Neuron (in vitro differentiated cells): ENCODE measurements around the gene MALAT1.

Experiments used
- H2AFZ ChIP-seq: one replicate; pipeline ENCODE4 v1.6.1; 2013; ENCODE audit warnings: low read depth, mild to moderate bottlenecking, inconsistent platforms, low read length, moderate library complexity
- H3K27me3 ChIP-seq: one replicate; pipeline ENCODE4 v1.6.1; 2013; ENCODE audit warnings: low read length; ENCODE audit not compliant: insufficient read depth
- H3K36me3 ChIP-seq: one replicate; pipeline ENCODE4 v1.6.1; 2013; ENCODE audit warnings: low read length; ENCODE audit not compliant: insufficient read depth
- H3K4me1 ChIP-seq: one replicate; pipeline ENCODE4 v1.6.1; 2013; ENCODE audit warnings: low read length; ENCODE audit not compliant: insufficient read depth
- H3K4me3 ChIP-seq: 2 replicates; pipeline ENCODE4 v1.5.1; 2013; ENCODE audit warnings: mild to moderate bottlenecking, low read length, moderate library complexity
- H3K9me3 ChIP-seq: one replicate; pipeline ENCODE4 v1.6.1; 2013; ENCODE audit warnings: low read length

MALAT1 gene

GRCh38 chr11:65487467-65488272 is 11.2 kb upstream of the MALAT1 start:
- Histone ChIP-seq H3K4me3 (peak overlapping the region; percentile 40), H3K36me3 (no peaks in the 10 kb centered on the region), H3K4me1 (peaks cover 68% of the 10 kb centered on the region)

GRCh38 chr11:65488273-65489034 is 10.4 kb upstream of the MALAT1 start:
- Histone ChIP-seq H3K36me3 (no peaks in the 10 kb centered on the region), H3K4me3 (peak overlapping the region; percentile 40), H3K9me3 (no peaks in the 10 kb centered on the region), H2AFZ (no peak overlapping the region), H3K4me1 (peaks cover 76% of the 10 kb centered on the region), H3K27me3 (no peaks in the 10 kb centered on the region)

More at GRCh38 chr11:65487467-65488272, 11.2 kb upstream of the MALAT1 start:
- Histone ChIP-seq H2AFZ (no peak overlapping the region), H3K9me3 (no peaks in the 10 kb centered on the region), H3K27me3 (no peaks in the 10 kb centered on the region)

DNA sequence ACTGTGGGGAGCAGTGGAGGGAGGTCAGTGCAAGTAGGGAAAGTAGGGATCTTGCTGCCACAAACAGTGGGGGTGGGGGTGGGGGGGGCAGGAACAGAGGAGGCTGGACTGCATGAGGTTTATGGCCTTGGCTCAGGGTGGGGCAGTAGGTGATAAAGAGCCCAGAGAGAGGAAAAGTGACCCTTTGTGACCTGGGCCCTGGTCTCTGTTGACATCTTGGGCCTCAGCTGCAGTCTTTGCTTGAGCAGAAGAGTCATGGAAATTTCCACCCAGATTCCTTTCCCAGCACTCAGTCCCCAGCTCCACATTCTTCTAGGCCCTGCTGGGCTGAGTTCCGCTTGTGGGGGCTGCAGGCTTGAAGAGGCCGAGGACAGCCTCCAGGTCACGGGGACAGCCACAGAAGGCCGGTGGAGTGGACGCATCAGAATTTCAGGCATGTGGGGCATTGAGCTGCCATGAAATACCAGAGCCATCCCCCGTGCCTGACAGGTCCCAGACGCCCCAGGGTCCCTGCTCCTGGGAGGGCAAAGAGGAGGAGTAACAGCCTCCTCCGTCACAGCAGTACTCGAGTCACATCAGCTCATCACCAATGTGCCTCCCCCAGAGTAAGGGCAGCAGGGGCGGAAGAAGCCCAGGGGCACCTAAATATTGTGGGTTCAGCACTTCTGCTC is 9.7 kb upstream of the MALAT1 start:
- H3K4me3 ChIP-seq, result peak overlapping the region; percentile 40
- no peak overlapping the region for H2AFZ ChIP-seq
- H3K36me3 ChIP-seq, result no peaks in the 10 kb centered on the region
- H3K4me1 ChIP-seq, result peaks cover 82% of the 10 kb centered on the region
- no peaks in the 10 kb centered on the region for H3K9me3 ChIP-seq
- no peaks in the 10 kb centered on the region for H3K27me3 ChIP-seq

DNA sequence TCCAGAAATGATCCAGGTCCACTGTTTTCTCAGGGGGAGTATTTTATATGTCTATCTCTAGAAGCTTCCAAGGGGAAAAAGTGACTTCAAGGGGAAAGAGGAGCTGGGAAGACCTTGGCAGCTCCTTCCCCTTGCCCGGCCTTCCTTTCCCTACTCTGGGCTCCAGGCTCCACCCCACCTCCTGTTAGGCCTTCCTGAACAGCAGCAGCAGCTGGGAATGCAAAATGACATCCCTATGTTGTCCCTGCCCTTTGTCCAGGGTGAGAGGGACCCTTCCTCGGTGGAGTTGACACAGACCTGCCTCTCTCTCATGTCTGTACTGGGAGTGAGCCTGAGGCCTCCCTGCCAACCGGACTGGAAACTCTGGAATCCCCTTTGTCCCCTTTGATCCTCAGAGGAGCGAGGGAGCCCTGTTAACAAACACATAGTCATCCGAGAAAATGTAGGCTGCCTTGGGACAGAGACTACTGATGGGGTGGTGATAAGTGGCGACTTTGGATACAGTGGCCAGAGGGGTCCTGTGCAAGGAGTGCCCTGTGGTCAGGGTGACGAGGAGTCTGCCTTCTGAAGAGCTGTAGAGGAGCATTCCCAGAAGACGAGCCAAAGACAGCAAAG is 9.0 kb upstream of the MALAT1 start:
- Histone ChIP-seq H3K9me3 (no peaks in the 10 kb centered on the region), H3K4me3 (peak overlapping the region; percentile 40), H3K4me1 (peaks cover 86% of the 10 kb centered on the region), H2AFZ (no peak overlapping the region), H3K27me3 (no peaks in the 10 kb centered on the region), H3K36me3 (no peaks in the 10 kb centered on the region)

- H3K4me3 ChIP-seq, result no peak overlapping the region
- no peaks in the 10 kb centered on the region for H3K9me3 ChIP-seq
- H2AFZ ChIP-seq, result no peak overlapping the region
- no peaks in the 10 kb centered on the region for H3K27me3 ChIP-seq
- H3K4me1 ChIP-seq, result peaks cover 79% of the 10 kb centered on the region
- no peaks in the 10 kb centered on the region for H3K36me3 ChIP-seq
These were observed 7.7 kb upstream of the MALAT1 start for GRCh38 chr11:65491163-65491465.

DNA sequence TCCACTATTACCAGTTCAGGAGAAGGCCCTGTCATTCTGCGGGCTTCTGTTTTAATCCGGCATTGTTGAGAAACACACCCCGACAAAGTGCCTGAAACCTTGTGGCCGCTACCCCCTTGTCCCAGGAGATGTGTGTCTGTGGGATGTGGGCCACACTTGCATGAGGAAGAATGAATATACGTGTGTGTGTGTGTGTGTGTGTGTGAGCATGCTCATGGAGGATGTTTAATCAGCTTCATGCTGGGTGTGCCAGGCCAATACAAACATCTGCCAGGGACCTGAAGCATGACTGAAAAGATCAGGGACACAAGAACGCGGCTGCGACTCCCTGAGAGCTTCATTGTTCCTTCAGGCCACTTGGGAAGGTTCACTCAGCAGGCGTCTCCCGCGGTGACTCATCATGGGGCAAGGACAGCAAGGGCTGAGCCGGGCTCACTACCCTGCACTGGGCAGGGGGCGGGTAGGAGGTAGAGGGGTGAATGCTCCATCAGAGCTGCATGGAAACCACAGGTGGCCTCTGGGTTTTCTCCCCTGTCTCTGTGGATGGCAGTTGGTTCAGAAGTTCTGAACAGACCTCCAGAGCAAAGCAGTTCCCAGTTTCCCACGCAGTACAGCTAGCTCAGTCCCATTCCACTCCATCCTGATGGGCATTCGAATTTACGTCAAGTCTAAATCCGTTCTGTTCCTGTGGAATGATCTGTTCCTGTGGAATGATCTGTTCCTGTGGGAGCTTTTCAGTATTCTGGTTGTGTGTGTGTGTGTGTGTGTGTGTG is 7.0 kb upstream of the MALAT1 start:
- H2AFZ ChIP-seq, result no peak overlapping the region
- peaks cover 79% of the 10 kb centered on the region for H3K4me1 ChIP-seq
- no peaks in the 10 kb centered on the region for H3K36me3 ChIP-seq
- H3K9me3 ChIP-seq, result no peaks in the 10 kb centered on the region
- H3K27me3 ChIP-seq, result no peaks in the 10 kb centered on the region
- no peak overlapping the region for H3K4me3 ChIP-seq

DNA sequence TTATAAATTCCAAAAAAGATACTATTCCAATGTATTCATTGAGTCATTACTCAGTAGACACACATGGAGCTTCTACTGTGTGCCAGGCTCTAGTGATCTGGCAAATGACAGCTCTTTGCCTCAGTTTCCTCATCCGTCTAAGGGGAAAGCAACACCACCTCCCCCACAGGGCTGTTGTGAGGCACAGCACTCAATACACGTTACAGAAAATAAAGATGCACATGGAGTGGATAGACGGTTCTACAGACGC is 6.5 kb upstream of the MALAT1 start:
- peaks cover 74% of the 10 kb centered on the region for H3K4me1 ChIP-seq

GRCh38 chr11:65492637-65493366 is 6.0 kb upstream of the MALAT1 start:
- Histone ChIP-seq H3K27me3 (no peaks in the 10 kb centered on the region), H3K9me3 (no peaks in the 10 kb centered on the region), H3K4me1 (peaks cover 73% of the 10 kb centered on the region), H3K36me3 (no peaks in the 10 kb centered on the region), H3K4me3 (peak overlapping the region; percentile 17), H2AFZ (no peak overlapping the region)

More for the DNA sequence above, 6.5 kb upstream of the MALAT1 start:
- Histone ChIP-seq H3K36me3 (no peaks in the 10 kb centered on the region), H2AFZ (no peak overlapping the region), H3K9me3 (no peaks in the 10 kb centered on the region), H3K27me3 (no peaks in the 10 kb centered on the region), H3K4me3 (peak overlapping the region; percentile 5)

DNA sequence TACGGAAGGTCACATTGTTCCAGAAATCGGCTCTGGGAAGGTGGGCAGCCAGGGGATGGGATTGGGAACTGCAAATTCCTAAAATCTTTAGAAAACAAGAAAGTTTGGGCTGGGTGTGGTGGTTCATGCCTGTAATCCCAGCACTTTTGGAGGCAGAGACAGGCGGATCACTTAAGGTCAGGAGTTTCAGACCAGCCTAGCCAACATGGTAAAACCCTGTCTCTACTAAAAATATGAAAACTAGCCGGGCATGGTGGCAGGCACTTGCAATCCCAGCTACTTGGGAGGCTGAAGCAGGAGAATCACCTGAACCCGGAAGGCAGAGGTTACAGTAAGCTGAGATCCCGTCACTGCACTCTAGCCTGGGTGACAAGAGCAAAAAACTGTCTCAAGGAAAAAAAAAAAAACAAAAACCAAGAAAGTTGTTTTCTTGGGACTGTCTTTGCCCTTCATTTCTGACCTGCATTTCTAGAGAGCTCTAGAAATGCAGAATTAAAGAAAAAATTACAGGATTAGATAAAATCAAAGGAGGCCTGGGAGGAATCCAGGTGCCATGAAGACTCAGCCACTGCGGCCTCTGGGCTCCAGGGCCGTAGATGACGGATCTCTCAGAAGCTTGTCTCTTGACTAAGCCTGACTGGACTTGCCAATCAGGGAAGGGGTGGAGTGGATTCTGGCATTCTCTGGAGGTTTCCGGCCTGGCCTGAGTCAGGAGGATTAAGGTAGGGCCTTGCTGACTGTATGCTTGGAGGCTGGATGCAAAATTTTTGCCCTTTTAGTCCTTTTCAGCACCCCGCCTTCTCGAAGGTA is 5.3 kb upstream of the MALAT1 start:
- Histone ChIP-seq H3K9me3 (no peaks in the 10 kb centered on the region), H2AFZ (no peak overlapping the region), H3K4me1 (peaks cover 65% of the 10 kb centered on the region), H3K27me3 (no peaks in the 10 kb centered on the region), H3K4me3 (no peak overlapping the region), H3K36me3 (no peaks in the 10 kb centered on the region)

DNA sequence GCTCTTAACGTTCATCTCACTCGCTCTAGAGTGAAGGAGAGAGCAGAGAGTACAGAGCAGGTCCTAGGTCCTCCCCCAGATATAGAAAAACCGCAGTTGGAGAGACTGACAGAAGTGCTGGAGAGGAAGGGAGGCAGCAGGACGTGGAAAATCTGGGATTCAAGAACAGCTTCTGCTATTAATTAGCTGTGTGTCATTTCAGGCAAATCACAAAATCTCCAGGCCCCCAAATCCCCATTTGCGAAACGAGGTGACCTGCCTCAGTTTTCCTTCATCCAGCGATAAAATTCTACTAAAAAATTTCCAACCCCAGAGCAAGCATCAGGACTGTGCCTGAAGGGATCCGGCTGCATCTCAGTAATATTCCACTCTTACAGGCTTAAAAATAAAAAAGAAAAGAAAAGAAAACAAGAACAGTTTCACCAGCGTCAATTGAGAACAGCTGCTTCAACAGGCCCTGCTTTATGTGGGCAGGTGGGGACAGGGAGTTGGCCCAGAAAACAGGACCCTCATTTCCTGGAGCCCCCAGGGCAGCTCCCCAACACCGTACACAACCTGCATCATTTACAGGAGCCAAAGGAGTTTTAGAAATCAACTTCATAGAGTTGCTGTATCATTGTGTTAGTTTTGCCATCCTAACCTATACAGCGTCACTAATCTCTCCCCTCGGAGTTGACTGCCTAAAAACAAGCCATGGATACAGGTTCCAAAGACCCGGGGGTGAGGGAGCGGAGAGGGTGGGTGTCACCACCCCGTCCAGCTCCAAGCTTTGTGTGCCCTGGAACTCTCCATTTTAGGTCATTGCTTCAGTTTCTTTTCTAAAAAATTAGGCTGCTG is 2.3 kb upstream of the MALAT1 start:
- Histone ChIP-seq H3K27me3 (no peaks in the 10 kb centered on the region), H2AFZ (no peak overlapping the region), H3K9me3 (no peaks in the 10 kb centered on the region), H3K36me3 (peaks cover 4% of the 10 kb centered on the region), H3K4me1 (peaks cover 38% of the 10 kb centered on the region), H3K4me3 (peak overlapping the region; percentile 56)
